ENCODE results near the gene SMARCA4. TPM values are rescaled to one million over a fixed set of nuclear protein-coding genes. Genes with fewer than 3 reads are reported as not detected.

SMARCA4 gene
- total and polyA plus RNA-seq, 2 experiments from 2014 or later, result 80.7 to 93.4 TPM

GRCh38 chr19:10983026-10983425 lies 22.2 kb downstream of the SMARCA4 start:
- 93% methylated on average over 6 of the region's 6 CpGs for WGBS (ENCODE audit: low lambda C conversion rate, missing lambda C conversion rate)

GRCh38 chr19:10984166-10984735 lies 23.4 kb downstream of the SMARCA4 start:
- DNase-seq (ENCODE audit: low spot score), result no peak
- no peak overlapping the region for H3K27ac ChIP-seq
- H3K4me3 ChIP-seq, result no peak overlapping the region
- H3K36me3 ChIP-seq (replicated peaks; ENCODE audit: insufficient read depth, low read depth), result no peaks in the 10 kb centered on the region
- H3K4me1 ChIP-seq (ENCODE audit: insufficient read depth), result no peaks in the 10 kb centered on the region
- TF ChIP-seq CTCF (IDR thresholded peaks at IDR 0.05; ENCODE audit: poor library complexity), result no peak
- TF ChIP-seq EZH2 (IDR thresholded peaks at IDR 0.05; ENCODE audit: borderline replicate concordance), result no peak
- no peak for TF ChIP-seq EZH2phosphoT487 (IDR thresholded peaks at IDR 0.05; ENCODE audit: low read depth, severe bottlenecking, unreplicated experiment)
- H3K27me3 ChIP-seq, result no peaks in the 10 kb centered on the region
- H3K9me3 ChIP-seq (ENCODE audit: low read depth), result no peaks in the 10 kb centered on the region
- H3K4me2 ChIP-seq, result no peak overlapping the region
- WGBS (ENCODE audit: low lambda C conversion rate, missing lambda C conversion rate), result 98% methylated on average over 21 of the region's 21 CpGs
- H2AFZ ChIP-seq, result no peak overlapping the region
- no peaks in the 10 kb centered on the region for H3K9me2 ChIP-seq (replicated peaks; ENCODE audit: insufficient read depth)
- H4K20me1 ChIP-seq (ENCODE audit: insufficient read depth, poor library complexity, severe bottlenecking), result peaks cover 37% of the 10 kb centered on the region
- peaks cover 66% of the 10 kb centered on the region for H3K79me2 ChIP-seq

More at GRCh38 chr19:10983026-10983425, 22.2 kb downstream of the SMARCA4 start:
- peaks cover 78% of the 10 kb centered on the region for H3K79me2 ChIP-seq
- no peaks in the 10 kb centered on the region for H3K27me3 ChIP-seq
- H3K36me3 ChIP-seq (replicated peaks; ENCODE audit: insufficient read depth, low read depth), result no peaks in the 10 kb centered on the region
- no peaks in the 10 kb centered on the region for H3K9me3 ChIP-seq (ENCODE audit: low read depth)
- H3K27ac ChIP-seq, result no peak overlapping the region
- no peak overlapping the region for H3K4me2 ChIP-seq
- no peak overlapping the region for H3K4me3 ChIP-seq
- H3K4me1 ChIP-seq (ENCODE audit: insufficient read depth), result no peaks in the 10 kb centered on the region
- H3K9me2 ChIP-seq (replicated peaks; ENCODE audit: insufficient read depth), result no peaks in the 10 kb centered on the region
- H2AFZ ChIP-seq, result no peak overlapping the region
- TF ChIP-seq EZH2phosphoT487 (IDR thresholded peaks at IDR 0.05; ENCODE audit: low read depth, severe bottlenecking, unreplicated experiment), result no peak
- TF ChIP-seq CTCF (IDR thresholded peaks at IDR 0.05; ENCODE audit: poor library complexity), result no peak
- TF ChIP-seq EZH2 (IDR thresholded peaks at IDR 0.05; ENCODE audit: borderline replicate concordance), result no peak
- peaks cover 44% of the 10 kb centered on the region for H4K20me1 ChIP-seq (ENCODE audit: insufficient read depth, poor library complexity, severe bottlenecking)
- no peak for DNase-seq (ENCODE audit: low spot score)

- Histone ChIP-seq H2AFZ (no peak overlapping the region), H4K20me1 (ENCODE audit: insufficient read depth, poor library complexity, severe bottlenecking) (peaks cover 27% of the 10 kb centered on the region), H3K27me3 (no peaks in the 10 kb centered on the region), H3K4me3 (no peak overlapping the region), H3K9me3 (ENCODE audit: low read depth) (no peaks in the 10 kb centered on the region), H3K9me2 (replicated peaks; ENCODE audit: insufficient read depth) (no peaks in the 10 kb centered on the region), H3K36me3 (replicated peaks; ENCODE audit: insufficient read depth, low read depth) (no peaks in the 10 kb centered on the region), H3K4me1 (ENCODE audit: insufficient read depth) (no peaks in the 10 kb centered on the region), H3K79me2 (peaks cover 53% of the 10 kb centered on the region), H3K4me2 (no peak overlapping the region), H3K27ac (no peak overlapping the region)
- no peak for TF ChIP-seq CTCF (IDR thresholded peaks at IDR 0.05; ENCODE audit: poor library complexity)
- TF ChIP-seq EZH2phosphoT487 (IDR thresholded peaks at IDR 0.05; ENCODE audit: low read depth, severe bottlenecking, unreplicated experiment), result no peak
- no peak for TF ChIP-seq EZH2 (IDR thresholded peaks at IDR 0.05; ENCODE audit: borderline replicate concordance)
- 95% methylated on average over 10 of the region's 10 CpGs for WGBS (ENCODE audit: low lambda C conversion rate, missing lambda C conversion rate)
- DNase-seq (ENCODE audit: low spot score), result no peak
Measured at GRCh38 chr19:10985502-10985901, 24.7 kb downstream of the SMARCA4 start.

Data from hepatocyte (in vitro differentiated cells).